ENCODE measurements around the gene KANSL1. TPM values are rescaled to one million over a fixed set of nuclear protein-coding genes. Genes with fewer than 3 reads are reported as not detected.
"Not testable (repeated sequence)": the region's sequence is repeated elsewhere in the genome, so short reads cannot be mapped to it uniquely, and the experiment has no call there.

Gene KANSL1
- total RNA-seq, 1 donor from 2014 or later = 136 TPM

DNA sequence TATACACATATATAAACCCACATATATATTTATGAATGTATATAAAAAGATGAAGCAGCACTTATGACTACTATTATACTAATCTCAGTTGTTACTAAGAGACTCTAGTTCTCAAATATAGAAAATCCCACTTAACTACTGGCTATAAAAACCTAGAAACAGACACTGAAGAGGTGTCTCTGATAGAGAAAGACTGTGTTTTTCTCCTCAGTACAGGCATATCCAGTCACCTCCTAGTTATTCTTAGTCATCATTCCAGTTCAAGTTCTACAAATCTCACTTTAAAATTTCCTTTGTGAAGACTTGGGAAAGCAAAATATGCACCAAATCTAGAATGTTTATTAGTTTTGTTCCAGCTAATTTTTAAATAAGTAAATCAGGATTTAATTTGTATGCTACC, 100.2 kb downstream of the KANSL1 start:
- H3K36me3 ChIP-seq = no peaks in the 10 kb centered on the region
- no peak overlapping the region for H3K4me3 ChIP-seq
- peaks cover 15% of the 10 kb centered on the region for H3K36me3 Mint-ChIP-seq
- no peak overlapping the region for H3K9ac ChIP-seq
- no peaks in the 10 kb centered on the region for H3K4me1 Mint-ChIP-seq
- peaks cover 83% of the 10 kb centered on the region for H4K20me1 ChIP-seq (ENCODE audit: low read depth)
- H3K27me3 ChIP-seq = no peaks in the 10 kb centered on the region
- H3K27ac ChIP-seq = no peak overlapping the region
- peaks cover 99% of the 10 kb centered on the region for H3K79me2 ChIP-seq (ENCODE audit: low read depth)
- H3K27ac Mint-ChIP-seq = no peak overlapping the region
- H3K4me3 Mint-ChIP-seq = no peak overlapping the region
- no peaks in the 10 kb centered on the region for H3K9me3 Mint-ChIP-seq
- H3K27me3 Mint-ChIP-seq (ENCODE audit: insufficient read depth, low read depth) = no peaks in the 10 kb centered on the region
- TF ChIP-seq EZH2phosphoT487 (IDR thresholded peaks at IDR 0.05) (no peak), EZH2 (IDR thresholded peaks at IDR 0.05) (no peak), CTCF (IDR thresholded peaks at IDR 0.05) (no peak)
- no peak for DNase-seq (ENCODE audit: low spot score)
- no peaks in the 10 kb centered on the region for H3F3A ChIP-seq (ENCODE audit: low read depth)
- no peaks in the 10 kb centered on the region for H3K4me1 ChIP-seq
- H2AFZ ChIP-seq (replicated peaks) = no peak overlapping the region
- no peaks in the 10 kb centered on the region for H3K9me3 ChIP-seq (ENCODE audit: low read depth)
- no peak overlapping the region for H3K4me2 ChIP-seq

- no peak overlapping the region for H3K9ac ChIP-seq
- H3K36me3 Mint-ChIP-seq = peaks cover 22% of the 10 kb centered on the region
- no peaks in the 10 kb centered on the region for H3K36me3 ChIP-seq
- no peaks in the 10 kb centered on the region for H3K4me1 ChIP-seq
- no peaks in the 10 kb centered on the region for H3K27me3 ChIP-seq
- H3K4me1 Mint-ChIP-seq = no peaks in the 10 kb centered on the region
- no peak overlapping the region for H3K27ac Mint-ChIP-seq
- no peak for DNase-seq (ENCODE audit: low spot score)
- TF ChIP-seq EZH2 (IDR thresholded peaks at IDR 0.05) (no peak), CTCF (IDR thresholded peaks at IDR 0.05) (no peak), EZH2phosphoT487 (IDR thresholded peaks at IDR 0.05) (no peak)
- H3K27ac ChIP-seq = no peak overlapping the region
- no peak overlapping the region for H3K4me2 ChIP-seq
- H3F3A ChIP-seq (ENCODE audit: low read depth) = no peaks in the 10 kb centered on the region
- H3K4me3 ChIP-seq = no peak overlapping the region
- H3K9me3 Mint-ChIP-seq = no peaks in the 10 kb centered on the region
- H3K4me3 Mint-ChIP-seq = no peak overlapping the region
- no peaks in the 10 kb centered on the region for H3K27me3 Mint-ChIP-seq (ENCODE audit: insufficient read depth, low read depth)
- peaks cover 97% of the 10 kb centered on the region for H3K79me2 ChIP-seq (ENCODE audit: low read depth)
- no peak overlapping the region for H2AFZ ChIP-seq (replicated peaks)
- no peaks in the 10 kb centered on the region for H3K9me3 ChIP-seq (ENCODE audit: low read depth)
- peaks cover 84% of the 10 kb centered on the region for H4K20me1 ChIP-seq (ENCODE audit: low read depth)
These were observed 102.4 kb downstream of the KANSL1 start for GRCh38 chr17:46090871-46091270.

GRCh38 chr17:46089389-46089965, 103.8 kb downstream of the KANSL1 start:
- no peak overlapping the region for H3K4me2 ChIP-seq
- no peak overlapping the region for H2AFZ ChIP-seq (replicated peaks)
- Mint-ChIP-seq H3K9me3 (no peaks in the 10 kb centered on the region), H3K27me3 (ENCODE audit: insufficient read depth, low read depth) (no peaks in the 10 kb centered on the region), H3K4me1 (no peaks in the 10 kb centered on the region), H3K4me3 (no peak overlapping the region), H3K27ac (no peak overlapping the region), H3K36me3 (peaks cover 20% of the 10 kb centered on the region)
- no peaks in the 10 kb centered on the region for H3K4me1 ChIP-seq
- H3K9ac ChIP-seq = no peak overlapping the region
- no peak overlapping the region for H3K4me3 ChIP-seq
- peaks cover 6% of the 10 kb centered on the region for H3K36me3 ChIP-seq
- no peak overlapping the region for H3K27ac ChIP-seq
- H3F3A ChIP-seq (ENCODE audit: low read depth) = no peaks in the 10 kb centered on the region
- H3K79me2 ChIP-seq (ENCODE audit: low read depth) = peaks cover 97% of the 10 kb centered on the region
- no peaks in the 10 kb centered on the region for H3K27me3 ChIP-seq
- H4K20me1 ChIP-seq (ENCODE audit: low read depth) = peaks cover 84% of the 10 kb centered on the region
- DNase-seq (ENCODE audit: low spot score) = no peak
- no peaks in the 10 kb centered on the region for H3K9me3 ChIP-seq (ENCODE audit: low read depth)
- no peak for TF ChIP-seq EZH2phosphoT487 (IDR thresholded peaks at IDR 0.05)

- H3K36me3 ChIP-seq = peaks cover 6% of the 10 kb centered on the region
- Mint-ChIP-seq H3K27ac (no peak overlapping the region), H3K4me1 (no peaks in the 10 kb centered on the region), H3K9me3 (no peaks in the 10 kb centered on the region), H3K4me3 (no peak overlapping the region), H3K36me3 (peaks cover 19% of the 10 kb centered on the region), H3K27me3 (ENCODE audit: insufficient read depth, low read depth) (peaks cover 2% of the 10 kb centered on the region)
- DNase-seq (ENCODE audit: low spot score) = no peak
- H3K9ac ChIP-seq = no peak overlapping the region
- H3K4me2 ChIP-seq = no peak overlapping the region
- H3K9me3 ChIP-seq (ENCODE audit: low read depth) = no peaks in the 10 kb centered on the region
- H3K4me3 ChIP-seq = no peak overlapping the region
- no peaks in the 10 kb centered on the region for H3K4me1 ChIP-seq
- H3F3A ChIP-seq (ENCODE audit: low read depth) = no peaks in the 10 kb centered on the region
- H3K27ac ChIP-seq = no peak overlapping the region
- peaks cover 83% of the 10 kb centered on the region for H4K20me1 ChIP-seq (ENCODE audit: low read depth)
- H3K27me3 ChIP-seq = no peaks in the 10 kb centered on the region
- H2AFZ ChIP-seq (replicated peaks) = no peak overlapping the region
- peaks cover 97% of the 10 kb centered on the region for H3K79me2 ChIP-seq (ENCODE audit: low read depth)
- no peak for TF ChIP-seq EZH2 (IDR thresholded peaks at IDR 0.05)
- no peak for TF ChIP-seq CTCF (IDR thresholded peaks at IDR 0.05)
- no peak for TF ChIP-seq EZH2phosphoT487 (IDR thresholded peaks at IDR 0.05)
These were observed 104.6 kb downstream of the KANSL1 start for GRCh38 chr17:46088595-46088994.

DNA sequence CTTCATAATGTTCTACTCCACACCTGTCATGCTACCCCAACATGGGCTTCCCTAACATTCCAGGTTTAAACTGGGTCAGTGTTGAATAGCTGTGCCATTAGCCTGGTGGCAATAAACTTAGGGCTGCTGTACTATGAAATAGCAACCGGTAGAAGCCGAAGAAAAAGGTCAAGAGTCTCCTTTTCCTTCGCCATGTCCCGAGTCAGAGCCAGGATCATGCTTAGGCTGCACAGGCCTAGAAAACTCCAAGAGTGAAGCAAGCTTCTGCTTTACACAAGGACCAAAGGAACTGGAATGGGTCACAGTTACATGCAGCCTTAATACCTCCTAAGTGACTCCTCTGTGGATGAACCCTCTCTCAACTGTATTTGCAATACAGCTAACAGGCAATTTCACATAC, 105.4 kb downstream of the KANSL1 start:
- H3K4me2 ChIP-seq; H3K27me3 Mint-ChIP-seq (ENCODE audit: insufficient read depth, low read depth); H3K4me1 ChIP-seq; H3K9ac ChIP-seq; H3K4me1 Mint-ChIP-seq; H3K36me3 ChIP-seq; H3K9me3 Mint-ChIP-seq; H3K4me3 ChIP-seq; H3F3A ChIP-seq (ENCODE audit: low read depth); H3K4me3 Mint-ChIP-seq; H3K9me3 ChIP-seq (ENCODE audit: low read depth); H3K27me3 ChIP-seq; H3K27ac Mint-ChIP-seq; H2AFZ ChIP-seq (replicated peaks); H3K27ac ChIP-seq; DNase-seq (ENCODE audit: low spot score): not testable (repeated sequence)
- Histone ChIP-seq H3K79me2 (ENCODE audit: low read depth) (peaks cover 97% of the 10 kb centered on the region), H4K20me1 (ENCODE audit: low read depth) (peaks cover 83% of the 10 kb centered on the region)
- H3K36me3 Mint-ChIP-seq = peaks cover 19% of the 10 kb centered on the region
